ENCODE results near the gene ANO9.
"Not testable (repeated sequence)": the region's sequence is repeated elsewhere in the genome, so short reads cannot be mapped to it uniquely, and the experiment has no call there.

Gene ANO9

DNA sequence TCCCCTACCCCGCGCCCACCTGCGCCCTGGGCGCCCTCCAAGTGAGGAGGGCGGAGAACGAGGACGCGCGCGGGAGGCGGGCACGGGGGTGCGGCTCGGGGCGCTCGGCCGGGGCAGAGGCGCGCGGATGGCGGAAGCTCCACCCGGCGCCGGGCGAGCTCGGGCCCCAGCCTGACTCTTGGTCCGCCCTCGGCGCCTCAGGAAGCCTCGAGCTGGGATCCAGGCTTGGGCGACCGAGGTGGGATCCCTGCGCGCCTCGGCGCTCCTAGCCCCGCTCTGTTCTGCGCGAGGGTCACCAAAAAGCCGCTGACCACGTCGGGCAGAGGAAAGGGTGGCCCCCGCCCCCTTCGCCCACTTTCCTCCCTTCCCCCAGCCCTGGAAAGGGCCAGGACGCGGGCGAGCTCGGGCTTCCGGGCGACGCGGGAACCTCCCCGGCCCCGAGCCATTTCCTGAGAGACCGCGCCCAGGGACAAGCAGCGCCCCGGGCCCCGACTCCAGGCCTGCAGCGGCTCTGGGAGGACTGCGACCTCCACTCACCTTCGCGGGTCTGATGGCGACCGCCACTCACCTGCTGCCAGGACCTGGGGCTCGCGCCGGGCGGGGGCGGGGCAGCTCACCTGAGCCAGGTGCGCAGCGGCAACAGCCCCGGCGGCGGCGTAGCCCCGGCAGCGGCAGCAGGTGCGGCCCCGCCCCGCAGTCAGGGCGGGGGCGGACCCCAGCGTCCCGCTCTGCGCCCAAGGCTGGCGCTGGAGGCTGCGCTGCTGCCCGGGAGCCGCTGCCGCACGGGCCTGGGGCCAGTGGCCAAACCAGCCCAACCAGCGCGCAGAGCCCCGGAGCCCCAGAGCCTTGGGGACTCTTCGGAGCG is 24.8 kb downstream of the ANO9 start:
- peak in 1 of 3 donors; percentile 33 for DNase-seq (ENCODE audit: low read depth in 2 of 3, low spot score in 1 of 3)

DNA sequence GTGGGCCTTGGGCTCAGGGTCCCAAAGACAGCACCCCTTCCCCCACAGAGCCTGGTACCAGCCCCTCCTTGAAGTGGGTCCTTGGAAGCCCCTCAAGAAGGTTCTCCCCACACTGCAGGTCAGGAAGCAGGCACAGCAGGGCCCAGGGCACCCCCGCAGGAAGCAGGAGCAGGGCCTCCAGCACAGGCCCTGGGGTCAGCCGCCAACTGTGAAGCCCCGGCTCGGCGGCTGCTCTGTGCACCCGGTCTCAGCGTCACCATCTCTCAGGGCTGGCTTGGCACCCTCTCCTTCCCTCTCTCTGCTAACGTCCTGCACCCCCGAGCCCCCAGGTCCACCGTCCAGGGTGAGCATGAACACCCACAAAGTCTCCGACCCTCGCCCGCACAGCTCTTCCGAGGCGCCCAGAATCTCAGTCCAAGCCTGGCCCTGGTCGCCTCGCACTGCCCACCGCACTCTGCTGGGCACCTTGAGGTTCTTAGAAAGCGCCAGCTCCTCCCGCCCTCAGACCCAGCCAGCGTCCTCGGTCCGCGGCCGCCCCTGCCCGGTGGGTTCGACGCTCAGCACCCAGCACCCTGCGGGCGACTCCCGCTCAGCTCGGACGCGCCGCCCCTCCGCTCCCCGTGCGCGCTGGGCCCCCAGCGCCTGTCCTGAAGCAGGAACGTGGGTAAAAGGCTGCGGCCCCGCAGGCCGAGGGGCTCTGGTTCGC is 25.6 kb downstream of the ANO9 start:
- DNase-seq (ENCODE audit: low read depth in 2 of 3, low spot score in 1 of 3) = no peak

DNA sequence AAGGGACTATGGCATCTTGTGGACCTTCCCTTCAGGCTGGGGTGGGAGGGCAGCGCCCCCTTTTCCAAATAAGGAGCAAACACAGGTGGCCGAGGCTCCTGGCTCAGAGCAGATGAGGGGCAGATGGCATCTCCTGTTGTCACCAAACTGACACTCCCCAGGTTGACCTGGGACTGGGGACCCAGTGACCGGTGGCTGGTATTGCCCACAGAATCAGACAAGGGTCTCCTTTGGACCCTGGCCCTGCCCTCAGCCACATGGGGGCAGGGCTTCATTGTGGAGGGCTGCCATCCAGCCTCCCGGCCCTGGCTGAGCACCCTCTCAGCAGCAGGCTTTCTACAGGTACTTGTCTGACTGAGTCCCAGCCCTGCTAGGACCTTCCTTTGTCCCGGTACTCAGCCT is 26.2 kb downstream of the ANO9 start:
- no peak for DNase-seq (ENCODE audit: low read depth in 2 of 3, low spot score in 1 of 3)

DNA sequence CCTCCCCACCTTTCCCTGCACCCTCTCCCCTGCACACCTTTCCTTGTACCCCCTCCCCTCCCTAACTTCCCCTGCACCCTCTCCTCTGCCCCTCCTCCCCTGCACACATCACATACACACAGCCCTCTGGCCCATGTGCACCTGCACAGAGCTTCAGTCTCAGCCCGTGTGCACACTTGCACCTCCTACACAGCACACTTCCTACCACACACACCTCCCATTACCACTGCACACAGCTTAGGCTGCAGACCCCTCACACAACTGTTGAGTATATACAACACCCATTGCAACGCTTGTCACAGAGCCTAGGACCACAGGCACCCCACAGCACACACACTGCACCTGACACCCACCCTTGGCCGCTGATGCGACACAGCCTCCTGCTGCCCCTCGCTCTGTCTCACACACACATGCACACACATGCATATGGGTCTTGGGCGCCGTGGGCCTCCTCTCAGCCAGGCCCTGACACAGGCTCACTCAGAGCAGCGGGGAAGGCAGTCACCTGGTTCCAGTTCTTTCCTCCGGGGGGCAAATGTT is 27.4 kb downstream of the ANO9 start:
- no peak for DNase-seq (ENCODE audit: low read depth in 2 of 3, low spot score in 1 of 3)

DNA sequence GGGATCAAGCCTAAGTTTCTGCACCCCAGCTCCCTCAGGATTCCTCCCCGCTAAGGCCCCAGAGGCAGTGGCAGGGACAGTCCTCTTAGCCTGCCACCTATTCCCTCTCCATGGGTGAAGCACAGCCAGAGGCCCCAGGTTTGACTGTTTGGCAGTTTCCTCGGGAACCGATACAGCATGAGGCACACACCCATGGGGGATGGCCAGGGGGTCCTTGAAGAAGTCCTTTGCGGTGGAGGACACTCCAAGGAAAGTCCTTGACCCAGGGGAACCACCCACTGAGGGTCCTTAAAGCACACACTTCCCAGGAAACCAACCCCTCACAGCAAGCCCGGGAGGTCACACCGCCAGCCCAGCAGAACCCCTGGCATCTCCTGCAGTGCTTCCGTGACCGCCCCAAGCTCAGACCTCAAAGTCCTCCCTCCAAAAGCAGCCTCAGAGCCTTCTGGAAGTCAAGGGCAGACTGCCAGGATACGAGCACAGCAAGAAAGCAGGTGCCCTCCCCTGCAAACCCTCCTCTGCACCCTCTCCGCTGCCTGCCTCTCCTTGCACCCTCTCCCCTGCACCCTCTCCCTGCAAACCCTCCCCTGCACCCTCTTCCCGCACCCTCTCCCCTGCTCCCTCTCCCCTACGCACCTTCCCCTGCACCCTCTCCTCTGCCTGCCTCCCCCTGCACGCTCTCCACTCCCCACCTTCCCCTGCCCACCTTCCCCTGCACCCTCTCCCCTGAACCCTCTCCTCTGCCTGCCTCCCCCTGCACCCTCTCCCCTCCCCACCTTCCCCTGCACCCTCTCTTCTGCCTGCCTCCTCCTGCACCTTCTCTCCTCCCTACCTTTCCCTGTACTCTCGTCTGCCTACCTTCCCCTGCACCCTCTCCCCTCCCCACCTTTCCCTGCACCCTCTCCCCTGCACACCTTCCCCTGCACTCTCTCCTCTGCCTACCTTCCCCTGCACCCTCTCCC is 28.4 kb downstream of the ANO9 start:
- no peak for DNase-seq (ENCODE audit: low read depth in 2 of 3, low spot score in 1 of 3)

DNA sequence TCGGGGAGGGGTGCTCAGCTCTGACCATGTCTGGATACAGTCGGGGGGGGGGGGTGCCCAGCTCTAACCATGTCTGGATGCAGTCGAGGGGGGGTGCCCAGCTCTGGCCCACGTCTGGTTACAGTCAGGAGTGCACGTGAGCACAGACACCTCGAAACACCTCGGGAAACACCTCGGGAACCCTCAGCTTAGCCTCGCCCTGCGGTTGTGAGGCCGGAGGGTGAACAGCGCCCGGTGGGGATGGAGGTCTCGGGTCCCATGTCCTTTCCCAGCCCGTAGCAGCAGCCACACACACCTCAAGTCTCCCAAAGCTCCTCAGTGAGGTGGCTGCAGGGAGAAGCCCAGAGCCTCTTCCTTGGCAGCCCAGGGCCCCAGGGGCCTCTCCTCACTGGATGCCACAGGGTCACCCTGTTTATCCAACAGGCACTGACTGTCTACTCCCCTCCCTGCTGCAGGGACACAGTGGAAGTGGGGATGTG is 29.1 kb downstream of the ANO9 start:
- no peak for DNase-seq (ENCODE audit: low read depth in 2 of 3, low spot score in 1 of 3)

DNA sequence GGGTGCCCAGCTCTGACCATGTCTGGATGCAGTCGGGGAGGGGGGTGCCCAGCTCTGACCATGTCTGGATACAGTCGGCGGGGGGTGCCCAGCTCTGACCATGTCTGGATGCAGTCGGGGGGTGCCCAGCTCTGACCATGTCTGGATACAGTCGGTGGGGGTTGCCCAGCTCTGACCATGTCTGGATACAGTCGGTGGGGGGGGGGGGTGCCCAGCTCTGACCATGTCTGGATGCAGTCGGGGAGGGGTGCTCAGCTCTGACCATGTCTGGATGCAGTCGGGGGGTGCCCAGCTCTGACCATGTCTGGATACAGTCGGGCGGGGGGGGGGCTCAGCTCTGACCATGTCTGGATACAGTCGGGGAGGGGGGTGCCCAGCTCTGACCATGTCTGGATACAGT is 30.3 kb downstream of the ANO9 start:
- not testable (repeated sequence) for DNase-seq (ENCODE audit: low read depth in 2 of 3, low spot score in 1 of 3)

DNA sequence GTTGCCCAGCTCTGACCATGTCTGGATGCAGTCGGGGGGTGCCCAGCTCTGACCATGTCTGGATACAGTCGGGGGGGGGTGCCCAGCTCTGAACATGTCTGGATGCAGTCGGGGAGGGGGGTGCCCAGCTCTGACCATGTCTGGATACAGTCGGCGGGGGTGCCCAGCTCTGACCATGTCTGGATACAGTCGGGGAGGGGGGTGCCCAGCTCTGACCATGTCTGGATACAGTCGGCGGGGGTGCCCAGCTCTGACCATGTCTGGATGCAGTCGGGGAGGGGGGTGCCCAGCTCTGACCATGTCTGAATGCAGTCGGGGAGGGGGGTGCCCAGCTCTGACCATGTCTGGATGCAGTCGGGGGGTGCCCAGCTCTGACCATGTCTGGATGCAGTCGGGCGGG is 31.1 kb downstream of the ANO9 start:
- DNase-seq (ENCODE audit: low read depth in 2 of 3, low spot score in 1 of 3) = not testable (repeated sequence)

DNA sequence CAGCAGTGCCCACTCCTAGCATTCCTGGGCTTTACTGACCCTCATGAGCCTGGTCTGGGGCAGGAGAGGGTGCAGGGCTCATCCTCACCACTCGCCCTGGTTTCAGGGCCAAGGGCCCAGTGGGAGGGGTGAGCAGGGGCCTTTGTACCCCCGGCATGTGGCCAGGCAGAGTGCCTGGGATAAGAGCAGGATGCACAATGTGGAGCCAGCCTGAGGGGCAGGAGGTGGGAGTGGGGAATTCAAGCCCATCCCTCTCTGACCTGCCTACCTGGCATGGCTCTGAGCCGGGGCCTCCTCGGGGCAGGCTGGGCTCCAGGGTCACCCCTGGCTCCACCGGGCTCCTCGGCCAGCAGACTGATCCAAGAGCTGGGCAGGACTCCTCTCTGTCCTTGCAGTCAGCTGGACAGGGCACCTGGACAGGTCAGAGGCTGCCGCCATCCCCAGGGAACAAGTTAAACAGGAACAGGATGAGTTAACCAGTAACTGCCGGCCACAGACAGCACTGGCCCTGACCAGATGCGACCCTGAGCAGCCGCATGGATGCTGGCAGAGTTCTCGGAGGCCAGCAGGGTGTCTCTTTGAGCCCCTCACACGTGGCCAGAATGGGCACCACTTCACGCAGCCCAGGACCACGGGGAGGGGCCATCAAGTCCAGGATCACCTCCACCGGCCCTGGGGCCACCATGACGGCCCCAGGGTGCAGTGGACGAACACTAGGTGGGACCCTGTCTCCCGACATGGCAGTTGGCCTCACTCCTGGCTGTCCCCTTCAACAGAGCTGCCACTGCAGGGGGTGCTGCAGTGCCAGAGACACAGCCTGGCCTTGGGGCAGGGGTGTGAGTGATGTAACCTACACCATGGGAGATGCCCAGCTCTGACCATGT is 32.0 kb downstream of the ANO9 start:
- DNase-seq (ENCODE audit: low read depth in 2 of 3, low spot score in 1 of 3) = no peak

DNA sequence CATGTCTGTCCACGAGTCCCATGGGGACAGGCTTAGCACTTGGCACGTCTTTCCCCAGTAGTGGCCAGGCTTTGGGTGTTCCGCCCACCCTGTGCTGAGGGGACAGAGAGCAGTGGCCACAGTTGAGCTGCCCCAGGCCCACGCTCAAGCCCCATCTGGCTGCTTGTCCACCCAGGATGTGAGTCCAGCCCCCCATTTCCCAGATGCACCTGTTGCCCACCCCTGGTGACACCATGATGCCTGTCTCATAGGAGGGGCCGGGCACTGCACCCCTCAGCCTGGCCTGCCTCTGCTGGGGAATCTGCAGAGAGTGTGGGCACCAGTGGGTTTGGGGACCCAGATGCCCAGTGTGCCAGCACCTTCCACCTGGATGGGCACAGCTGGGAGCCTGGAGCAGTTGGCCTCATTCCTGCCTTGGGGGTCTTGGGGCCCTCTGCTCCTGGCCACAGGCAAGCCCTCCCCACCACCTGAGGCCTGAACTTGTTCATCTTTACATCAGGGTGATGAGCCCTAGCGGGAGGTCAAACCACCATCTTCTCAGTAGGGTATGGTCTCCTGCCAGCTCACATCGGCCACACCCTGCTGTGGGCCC is 32.7 kb downstream of the ANO9 start:
- DNase-seq (ENCODE audit: low read depth in 2 of 3, low spot score in 1 of 3) = no peak

DNA sequence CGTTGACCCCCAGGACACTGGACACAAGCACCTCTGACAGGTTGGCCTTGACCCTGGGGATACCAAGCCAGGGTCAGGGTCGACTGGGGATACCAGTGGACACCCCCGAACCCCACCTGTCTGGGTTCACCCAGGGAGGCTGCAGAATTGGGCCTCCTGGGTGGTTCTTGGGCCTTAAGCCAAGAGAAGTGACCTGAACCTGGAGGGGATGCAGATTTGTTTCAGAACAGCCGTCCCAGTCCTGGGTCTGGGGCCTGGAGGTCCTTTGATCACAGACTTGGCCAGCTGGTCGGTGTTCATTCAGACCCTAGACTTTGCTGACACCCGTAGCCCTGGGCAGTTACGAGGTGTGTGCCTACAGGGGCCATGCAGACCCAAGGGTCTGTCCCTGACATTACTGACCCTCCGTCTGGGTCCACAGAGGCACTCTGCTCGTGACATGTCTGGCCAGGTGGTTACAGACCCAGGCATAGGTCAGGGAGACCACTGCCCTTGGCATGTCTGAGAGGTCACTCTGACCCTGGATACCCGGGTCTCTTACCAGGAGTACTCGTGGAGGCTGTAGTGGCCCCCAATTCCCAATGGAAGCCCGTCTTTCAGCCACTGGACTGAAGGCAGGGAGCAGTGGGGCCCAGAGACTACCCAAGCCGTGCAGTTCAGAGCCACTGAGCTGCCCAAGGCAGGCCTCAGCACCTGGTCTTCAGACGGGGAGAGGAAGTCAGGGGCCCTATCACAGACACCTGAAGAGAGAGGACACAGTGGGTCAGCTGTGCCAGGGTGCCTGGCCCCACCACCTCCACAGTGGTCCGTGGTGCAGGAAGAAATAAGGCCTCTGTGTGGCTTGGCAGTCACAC is 33.4 kb downstream of the ANO9 start:
- no peak for DNase-seq (ENCODE audit: low read depth in 2 of 3, low spot score in 1 of 3)

DNA sequence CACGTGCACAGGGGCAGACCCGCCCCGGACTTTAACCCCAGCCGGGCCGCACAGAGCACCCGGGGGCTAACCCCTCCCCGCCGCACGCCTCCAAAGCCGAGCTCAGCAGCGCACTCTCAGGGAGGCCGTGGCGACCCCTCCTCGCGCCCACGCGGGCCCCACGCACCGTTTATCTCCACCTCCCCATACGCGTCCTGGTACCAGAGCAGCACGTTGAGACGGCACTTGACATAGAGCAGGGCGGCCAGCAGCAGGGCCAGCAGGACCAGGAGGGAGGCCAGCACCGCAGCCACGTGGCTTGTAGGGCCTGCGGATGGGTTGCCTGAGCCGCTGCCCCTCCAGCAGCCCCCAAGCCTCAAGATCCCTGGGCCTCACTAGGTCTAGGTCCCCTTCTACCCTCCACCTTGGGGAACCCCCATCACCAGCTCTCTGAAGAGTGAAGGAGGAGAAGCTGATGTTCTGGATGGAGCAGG is 34.1 kb downstream of the ANO9 start:
- DNase-seq (ENCODE audit: low read depth in 2 of 3, low spot score in 1 of 3) = no peak

DNA sequence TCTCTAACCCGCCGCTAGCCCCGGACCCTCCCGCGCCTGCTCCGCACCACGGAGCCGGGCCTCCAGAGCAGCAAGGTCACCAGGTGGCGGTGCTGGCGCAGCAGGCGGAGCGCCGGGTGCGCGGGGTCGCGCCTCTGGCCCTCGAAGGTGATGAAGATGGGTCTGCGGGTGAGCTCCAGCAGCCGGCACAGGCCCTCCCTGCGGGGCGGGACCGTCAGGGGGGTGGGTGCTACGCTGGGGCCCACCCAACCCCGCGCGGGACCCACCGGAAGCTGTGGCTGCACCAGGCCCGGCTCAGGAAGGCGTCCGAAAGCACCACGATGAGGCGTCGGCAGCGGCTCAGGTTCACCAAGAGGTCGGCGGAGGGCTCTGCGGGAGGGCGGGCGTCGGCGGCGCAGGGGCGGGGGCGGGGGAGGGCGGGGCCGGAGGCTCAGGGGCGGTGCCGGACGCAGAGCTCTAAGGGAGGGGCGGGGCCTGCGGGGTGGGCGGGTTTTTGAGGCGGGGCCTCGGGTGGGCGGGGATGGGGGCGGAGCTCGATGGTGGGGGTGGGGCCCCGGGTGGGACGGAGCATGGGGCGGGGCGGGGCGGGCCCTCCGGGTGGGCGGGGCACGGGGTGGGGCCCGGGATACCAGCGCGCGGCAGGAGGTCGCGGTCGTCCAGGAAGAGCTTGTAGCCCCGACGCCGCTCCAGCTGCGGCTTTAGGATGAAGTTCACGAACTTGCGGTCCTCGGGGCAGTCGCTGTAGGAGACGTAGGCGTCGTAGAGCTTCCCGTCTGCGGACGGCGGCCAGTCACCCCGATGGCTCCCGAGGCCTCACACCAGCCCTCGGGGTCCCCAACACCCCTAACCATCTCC is 34.8 kb downstream of the ANO9 start:
- peak; percentile 73 to 80 (median 79) for DNase-seq (ENCODE audit: low read depth in 2 of 3, low spot score in 1 of 3)

DNA sequence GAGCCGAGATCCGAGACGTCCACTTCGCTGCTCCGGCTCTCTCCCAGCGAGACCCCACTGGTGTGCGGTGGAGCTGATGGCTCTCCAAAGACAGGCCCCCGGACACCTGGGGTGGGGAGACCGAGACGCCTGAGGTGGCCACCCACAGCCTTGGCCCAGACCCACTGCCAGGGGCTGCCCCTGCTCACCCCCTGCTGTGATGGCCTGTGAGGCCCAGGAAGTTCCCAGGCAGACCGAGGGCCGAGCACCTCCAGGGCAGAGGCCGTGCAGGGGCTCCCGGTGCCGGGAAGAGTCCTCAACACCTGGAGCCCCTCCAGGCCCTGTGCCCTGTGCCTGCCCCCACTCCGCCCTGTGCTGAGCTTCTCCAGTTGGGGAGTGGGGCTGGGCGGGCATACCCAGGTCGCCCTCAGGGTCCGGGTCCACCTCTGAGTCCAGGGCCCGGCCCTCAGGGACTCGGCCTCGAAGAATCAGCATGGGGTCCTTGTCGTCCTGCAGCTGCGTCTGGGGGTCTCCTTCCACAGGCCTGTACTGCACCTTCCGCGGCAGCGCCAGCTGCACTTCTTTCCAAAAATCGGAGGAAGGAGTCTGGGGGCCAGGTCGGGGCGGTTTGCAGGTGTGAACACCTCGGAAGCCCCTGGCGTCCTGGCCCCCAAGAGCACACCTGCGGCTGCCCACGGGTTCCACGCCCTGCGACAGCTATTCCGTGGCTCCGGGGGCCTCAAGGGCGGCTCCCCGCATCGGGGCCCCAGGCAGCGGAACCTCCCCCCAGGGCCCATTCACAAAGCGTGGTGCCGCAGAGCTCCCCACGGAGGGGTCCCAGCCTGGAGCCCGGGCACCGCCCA is 35.6 kb downstream of the ANO9 start:
- DNase-seq (ENCODE audit: low read depth in 2 of 3, low spot score in 1 of 3) = no peak

DNA sequence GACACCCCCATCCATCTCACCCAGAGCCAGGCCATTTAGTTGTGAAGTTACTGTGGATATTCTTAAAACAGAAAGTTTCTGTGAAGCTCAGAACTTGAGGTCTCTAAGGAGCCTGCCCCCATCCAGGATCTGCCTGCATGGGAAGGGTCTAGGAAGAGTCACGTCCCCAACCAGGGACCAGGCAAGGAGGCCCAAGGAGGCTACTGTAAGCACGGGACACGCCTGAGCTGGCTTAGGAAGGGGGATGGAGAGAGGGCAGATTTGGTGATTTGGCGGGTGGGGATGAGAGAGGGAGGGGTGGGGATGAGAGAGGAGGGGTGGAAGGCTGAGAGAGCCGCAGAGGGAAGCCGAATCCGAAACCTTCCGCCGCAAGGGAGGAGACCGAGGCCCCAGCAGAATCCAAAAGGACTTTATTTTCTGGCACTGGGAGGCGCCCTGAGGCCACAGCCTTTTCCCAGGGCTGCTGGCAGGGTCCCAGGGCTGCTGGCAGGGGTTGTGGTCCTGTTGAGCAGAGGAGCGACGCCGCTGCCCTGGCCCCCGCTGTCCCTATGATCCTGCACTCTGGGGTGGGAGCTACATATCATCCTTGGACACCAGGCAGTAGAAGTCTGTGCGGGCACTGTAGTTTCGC is 36.4 kb downstream of the ANO9 start:
- DNase-seq (ENCODE audit: low read depth in 2 of 3, low spot score in 1 of 3) = no peak

DNA sequence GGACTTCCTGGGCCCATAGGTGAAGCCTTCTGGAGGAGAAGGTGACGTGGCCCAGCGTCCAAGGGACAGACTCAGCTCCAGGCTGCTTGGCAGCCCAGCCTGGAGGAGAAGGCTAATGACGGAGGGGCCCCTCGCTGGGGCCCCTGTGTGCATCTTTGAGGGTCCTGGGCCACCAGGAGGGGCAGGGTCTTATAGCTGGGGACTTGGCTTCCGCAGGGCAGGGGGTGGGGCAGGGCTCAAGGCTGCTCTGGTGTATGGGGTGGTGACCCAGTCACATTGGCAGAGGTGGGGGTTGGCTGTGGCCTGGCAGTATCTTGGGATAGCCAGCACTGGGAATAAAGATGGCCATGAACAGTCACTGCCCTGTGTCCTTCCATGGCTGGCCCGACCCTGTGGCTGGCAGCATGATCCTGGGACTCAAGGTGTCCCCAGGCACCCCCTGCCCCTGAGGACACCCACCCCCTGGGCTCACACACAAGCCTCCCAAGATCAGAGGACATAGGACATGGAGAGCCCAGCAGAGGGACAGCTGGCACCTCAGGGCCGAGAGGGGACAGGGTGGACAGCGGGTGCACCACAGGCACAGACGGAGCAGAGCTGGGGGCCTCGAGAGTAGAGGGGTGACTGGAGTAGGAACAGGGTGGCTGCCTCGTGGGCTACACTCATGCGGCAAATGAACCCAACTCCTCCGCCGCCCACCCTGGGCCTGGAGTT is 37.1 kb downstream of the ANO9 start:
- DNase-seq (ENCODE audit: low read depth in 2 of 3, low spot score in 1 of 3) = no peak
